Skeletal muscle tissue (tissue), 4 donors: ENCODE results near the gene MYBPH. TPM values are rescaled to one million over a fixed set of nuclear protein-coding genes. Genes with fewer than 3 reads are reported as not detected.

Experiments used
- H3K27ac ChIP-seq: one replicate; pipeline ENCODE4 v1.7.0; 2013; ENCODE audit warnings: mild to moderate bottlenecking, low read depth, low read length, inconsistent platforms
- H3K27me3 ChIP-seq, 3 donors: one replicate each; pipeline ENCODE4 v1.7.0; 2013; ENCODE audit warnings: low read length in 3 of 3; ENCODE audit not compliant: control insufficient read depth in 3 of 3, insufficient read depth in 3 of 3
- H3K36me3 ChIP-seq, 3 donors: one replicate each; pipeline ENCODE4 v1.7.0; 2013; ENCODE audit warnings: low read length in 3 of 3; ENCODE audit not compliant: control insufficient read depth in 3 of 3, insufficient read depth in 3 of 3
- H3K4me1 ChIP-seq, 3 donors: one replicate each; pipeline ENCODE4 v1.7.0; 2013; ENCODE audit warnings: low read length in 3 of 3, mild to moderate bottlenecking in 3 of 3; ENCODE audit not compliant: control insufficient read depth in 3 of 3, insufficient read depth in 3 of 3
- H3K4me3 ChIP-seq, 3 donors: one replicate each; pipeline ENCODE4 v1.7.0; 2013; ENCODE audit warnings: low read length in 3 of 3
- H3K9ac ChIP-seq, 3 donors: one replicate each; pipeline ENCODE4 v1.7.0; 2013; ENCODE audit warnings: low read length in 3 of 3, mild to moderate bottlenecking in 3 of 3, moderate library complexity in 2 of 3, low read depth in 1 of 3
- H3K9me3 ChIP-seq, 3 donors: one replicate each; pipeline ENCODE4 v1.7.0; 2013; ENCODE audit warnings: low read length in 3 of 3; ENCODE audit not compliant: control insufficient read depth in 3 of 3
- total RNA-seq: library from RNA; depleted of rRNA; stranded (reverse); fragments of >200 nt; gene quantifications from one replicate; pipeline ENCODE4 v1.2.3, GENCODE V29; 2014
- donor health status: Osteomylitis.

Gene MYBPH
- total RNA-seq, 1 donor from 2014 or later = 27.7 TPM

DNA sequence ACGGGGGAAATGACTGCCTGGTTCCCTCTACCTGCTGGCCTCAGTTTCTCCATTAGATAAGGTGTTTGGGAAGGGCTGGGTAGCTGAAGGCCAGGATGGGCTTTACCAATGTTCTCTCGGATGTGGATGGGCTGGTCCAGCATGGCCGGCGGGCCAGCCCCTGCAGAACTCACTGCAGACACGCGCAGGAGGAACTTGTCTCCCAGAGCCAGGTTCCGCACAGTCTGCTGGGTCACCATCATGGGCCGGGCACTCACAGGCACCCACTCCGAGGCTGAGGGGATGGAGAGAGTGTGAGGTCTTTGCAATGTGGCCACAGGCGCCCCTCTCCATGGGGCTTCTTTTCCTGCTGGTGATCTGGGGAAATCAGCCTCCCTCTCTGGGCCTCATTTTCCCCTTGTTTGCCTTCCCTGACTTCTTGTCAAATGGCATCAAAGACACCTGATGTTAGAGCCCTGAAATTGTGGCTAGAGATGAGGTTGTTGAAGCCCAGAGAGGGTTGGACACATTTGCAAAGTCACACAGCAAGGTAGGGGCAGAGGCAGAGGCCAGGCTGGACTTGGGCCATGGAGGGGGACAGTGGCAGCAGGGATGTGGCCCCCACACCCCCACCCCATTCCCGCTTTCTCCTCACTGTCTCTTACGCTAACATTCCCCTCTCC is 1.2 kb downstream of the MYBPH start:
- Histone ChIP-seq H3K9ac (no peak overlapping the region), H3K36me3 (no peaks in the 10 kb centered on the region), H3K27me3 (no peaks in the 10 kb centered on the region), H3K27ac (peak overlapping the region; percentile 73), H3K4me1 (peaks cover 53 to 69% (median 55%) of the 10 kb centered on the region in 3 donors), H3K4me3 (no peak overlapping the region), H3K9me3 (no peaks in the 10 kb centered on the region)

DNA sequence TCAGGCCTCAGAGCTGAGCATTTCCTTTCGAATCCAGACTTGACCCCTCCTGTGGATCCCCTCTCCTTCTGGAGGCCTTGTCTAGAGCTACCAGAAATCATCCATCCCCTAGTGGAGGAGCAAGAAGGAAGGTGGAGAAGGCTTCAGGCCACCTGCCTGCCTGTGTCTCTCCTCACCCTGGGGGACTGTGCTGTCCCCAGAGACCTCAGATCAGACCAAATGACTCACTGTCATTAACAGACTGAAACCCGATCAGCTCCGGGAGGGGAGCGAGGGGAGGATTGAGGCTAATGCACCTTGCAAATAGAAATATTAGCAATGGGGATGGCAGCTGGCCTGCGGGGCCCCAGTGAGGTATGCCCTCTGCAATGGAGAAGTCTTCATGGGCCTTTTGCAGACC is 2.1 kb downstream of the MYBPH start:
- H3K9ac ChIP-seq = peak overlapping the region in 1 of 3 donors; percentile 25
- H3K4me1 ChIP-seq = peaks cover 53 to 66% (median 54%) of the 10 kb centered on the region in 3 donors
- no peaks in the 10 kb centered on the region for H3K9me3 ChIP-seq
- no peak overlapping the region for H3K4me3 ChIP-seq
- H3K27me3 ChIP-seq = no peaks in the 10 kb centered on the region
- peak overlapping the region; percentile 73 for H3K27ac ChIP-seq
- no peaks in the 10 kb centered on the region for H3K36me3 ChIP-seq

DNA sequence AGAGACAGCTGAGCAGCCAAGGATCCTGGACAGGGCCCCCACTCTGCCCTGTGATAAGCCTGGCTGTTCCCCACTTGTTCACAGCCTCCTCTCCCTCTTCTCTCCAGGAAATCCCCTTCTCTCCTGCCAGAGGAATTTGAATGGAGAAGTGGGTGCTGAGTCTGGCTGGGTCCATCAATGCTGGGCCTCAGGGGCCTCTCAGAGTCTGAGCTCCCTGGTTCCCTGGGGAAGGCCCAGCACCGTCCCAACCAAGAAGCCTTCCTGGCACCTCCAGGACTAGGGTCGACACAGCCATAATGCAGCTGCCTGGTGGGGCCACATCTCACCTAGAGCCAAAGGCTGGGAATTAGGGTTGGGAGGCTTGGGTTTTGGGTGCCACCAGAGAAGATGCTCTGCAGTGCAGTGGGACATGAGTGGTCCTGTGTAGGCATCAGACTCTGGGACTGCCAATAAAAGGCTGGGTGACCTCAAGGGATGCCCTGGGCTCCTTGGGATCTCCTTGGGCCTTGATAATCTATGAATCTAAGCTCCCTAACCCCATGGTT is 2.5 kb downstream of the MYBPH start:
- H3K27ac ChIP-seq = peak overlapping the region; percentile 73
- H3K4me3 ChIP-seq = no peak overlapping the region
- peaks cover 52 to 61% (median 53%) of the 10 kb centered on the region in 3 donors for H3K4me1 ChIP-seq
- H3K27me3 ChIP-seq = no peaks in the 10 kb centered on the region
- H3K9me3 ChIP-seq = no peaks in the 10 kb centered on the region
- peak overlapping the region in 1 of 3 donors; percentile 25 for H3K9ac ChIP-seq
- no peaks in the 10 kb centered on the region for H3K36me3 ChIP-seq

DNA sequence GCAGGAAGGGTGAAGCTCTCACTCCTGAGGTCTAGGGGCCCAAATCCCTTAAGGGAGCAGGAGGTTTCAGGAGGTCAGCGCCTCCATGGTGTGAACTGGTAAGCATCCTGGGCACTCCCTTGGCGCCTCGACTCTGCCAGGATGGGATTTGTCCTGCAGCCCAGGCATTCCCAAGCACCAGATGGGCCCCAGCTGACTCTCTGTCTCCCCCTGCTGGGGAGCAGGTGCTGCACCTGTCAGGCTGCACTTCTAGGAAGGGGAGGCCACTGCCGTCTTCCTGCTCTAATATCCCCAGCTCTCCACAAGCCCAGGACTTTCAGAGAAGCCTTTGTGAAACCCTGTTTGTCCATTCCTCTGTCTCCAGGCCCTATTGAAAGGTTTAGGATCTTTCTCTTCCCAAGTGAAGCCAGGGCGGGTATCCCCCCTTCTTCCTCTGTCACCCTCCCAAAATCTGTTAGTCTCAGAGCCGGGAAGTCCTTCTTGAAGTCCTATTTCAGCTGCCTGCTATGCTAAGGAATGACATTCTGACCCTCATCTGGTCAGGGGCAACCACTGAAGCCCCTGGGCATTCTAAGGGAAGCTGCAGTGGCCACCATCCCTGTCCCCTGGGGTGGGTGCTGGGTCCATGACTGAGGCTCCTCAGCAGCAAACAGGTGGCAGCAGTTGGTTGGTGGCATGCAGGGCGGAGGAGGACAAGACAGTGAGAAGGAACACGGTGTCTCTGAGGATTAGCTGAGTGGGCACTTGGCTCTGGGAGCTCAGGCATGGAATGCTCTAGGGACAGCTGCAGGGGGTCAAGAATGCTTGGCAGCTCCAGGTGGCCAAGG is 3.2 kb downstream of the MYBPH start:
- Histone ChIP-seq H3K4me3 (no peak overlapping the region), H3K27ac (peak overlapping the region; percentile 73), H3K4me1 (peaks cover 47 to 54% (median 48%) of the 10 kb centered on the region in 3 donors), H3K36me3 (no peaks in the 10 kb centered on the region), H3K9ac (peak overlapping the region in 1 of 3 donors; percentile 25), H3K27me3 (no peaks in the 10 kb centered on the region), H3K9me3 (no peaks in the 10 kb centered on the region)

DNA sequence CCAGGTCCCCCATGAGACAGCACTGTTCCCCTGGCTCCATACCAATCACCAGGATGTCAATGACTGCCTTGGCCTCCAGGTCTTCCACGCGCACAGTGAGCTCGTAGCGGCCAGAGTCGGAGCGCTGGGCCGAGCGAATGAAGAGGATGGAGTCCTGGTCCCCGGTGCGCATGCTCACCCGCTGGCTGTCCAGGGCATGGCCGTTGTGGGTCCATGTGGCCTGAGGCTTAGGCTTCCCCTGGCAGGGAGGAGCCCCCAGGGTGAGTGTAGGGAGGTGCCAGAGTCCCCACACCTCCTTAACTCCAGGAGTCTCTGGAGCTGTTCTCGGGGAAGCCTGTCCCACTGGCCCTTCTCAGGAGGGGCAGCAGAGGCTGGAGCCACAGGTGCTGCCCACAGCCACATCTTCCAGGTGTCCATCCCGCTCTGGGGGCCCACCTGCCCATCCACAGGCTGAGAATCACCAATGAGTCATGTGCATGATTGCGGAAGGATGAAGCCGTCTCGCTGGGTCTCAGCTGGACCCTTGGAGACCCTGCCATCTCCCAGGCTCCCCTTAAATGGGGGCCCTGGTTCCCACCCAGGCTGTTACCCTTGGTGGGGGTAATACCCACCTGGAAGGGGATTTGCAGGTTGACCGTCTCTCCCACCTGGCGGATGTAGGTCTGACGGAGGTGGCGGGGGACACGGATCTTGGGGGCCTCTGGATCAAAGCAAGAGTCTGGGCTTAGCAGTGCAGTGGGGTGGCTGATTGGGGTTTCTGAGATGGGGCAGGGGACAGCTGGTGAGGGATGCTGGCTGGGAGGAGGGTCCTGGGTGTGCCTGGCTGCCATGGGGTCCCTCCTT is 4.1 kb downstream of the MYBPH start:
- peaks cover 44 to 46% (median 46%) of the 10 kb centered on the region in 3 donors for H3K4me1 ChIP-seq
- no peaks in the 10 kb centered on the region for H3K9me3 ChIP-seq
- no peak overlapping the region for H3K9ac ChIP-seq
- no peak overlapping the region for H3K27ac ChIP-seq
- no peaks in the 10 kb centered on the region for H3K27me3 ChIP-seq
- H3K4me3 ChIP-seq = no peak overlapping the region
- H3K36me3 ChIP-seq = no peaks in the 10 kb centered on the region

DNA sequence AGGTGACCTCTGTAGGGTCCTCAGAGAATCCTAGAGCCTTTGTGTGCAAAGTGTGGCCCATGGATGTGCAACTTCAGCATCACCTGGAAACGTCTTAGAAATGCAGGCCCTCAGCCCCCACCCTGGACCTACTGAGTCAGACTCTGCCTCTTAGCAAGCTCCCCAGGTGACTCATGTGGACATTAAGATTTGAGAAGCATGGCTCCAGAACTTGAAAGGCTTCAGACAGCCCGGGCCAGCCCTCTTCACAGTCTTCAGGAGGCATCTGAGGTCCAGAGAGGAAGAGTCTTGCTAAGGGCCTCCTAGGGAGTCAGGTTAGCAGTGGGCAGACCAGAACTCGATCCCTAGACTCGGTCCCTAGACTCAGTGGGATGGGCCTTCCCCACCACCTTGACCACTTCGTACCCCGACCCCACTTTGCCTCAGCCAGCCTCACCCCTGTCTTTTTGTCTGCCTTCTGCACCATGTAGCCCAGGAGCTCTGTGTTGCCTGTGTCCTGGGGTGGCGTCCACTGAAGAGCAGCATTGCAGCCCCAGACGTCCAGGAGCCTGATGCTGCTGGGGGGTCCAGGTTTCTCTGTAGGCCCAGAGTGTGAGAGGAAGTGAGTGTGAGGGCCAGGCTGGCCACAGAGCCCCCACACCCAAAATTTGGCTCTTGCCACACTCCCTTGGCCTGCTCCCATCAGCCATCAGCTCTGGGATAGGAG is 4.8 kb downstream of the MYBPH start:
- no peaks in the 10 kb centered on the region for H3K36me3 ChIP-seq
- no peak overlapping the region for H3K4me3 ChIP-seq
- H3K27me3 ChIP-seq = no peaks in the 10 kb centered on the region
- H3K27ac ChIP-seq = no peak overlapping the region
- H3K4me1 ChIP-seq = peaks cover 37 to 39% (median 39%) of the 10 kb centered on the region in 3 donors
- no peaks in the 10 kb centered on the region for H3K9me3 ChIP-seq
- no peak overlapping the region for H3K9ac ChIP-seq

DNA sequence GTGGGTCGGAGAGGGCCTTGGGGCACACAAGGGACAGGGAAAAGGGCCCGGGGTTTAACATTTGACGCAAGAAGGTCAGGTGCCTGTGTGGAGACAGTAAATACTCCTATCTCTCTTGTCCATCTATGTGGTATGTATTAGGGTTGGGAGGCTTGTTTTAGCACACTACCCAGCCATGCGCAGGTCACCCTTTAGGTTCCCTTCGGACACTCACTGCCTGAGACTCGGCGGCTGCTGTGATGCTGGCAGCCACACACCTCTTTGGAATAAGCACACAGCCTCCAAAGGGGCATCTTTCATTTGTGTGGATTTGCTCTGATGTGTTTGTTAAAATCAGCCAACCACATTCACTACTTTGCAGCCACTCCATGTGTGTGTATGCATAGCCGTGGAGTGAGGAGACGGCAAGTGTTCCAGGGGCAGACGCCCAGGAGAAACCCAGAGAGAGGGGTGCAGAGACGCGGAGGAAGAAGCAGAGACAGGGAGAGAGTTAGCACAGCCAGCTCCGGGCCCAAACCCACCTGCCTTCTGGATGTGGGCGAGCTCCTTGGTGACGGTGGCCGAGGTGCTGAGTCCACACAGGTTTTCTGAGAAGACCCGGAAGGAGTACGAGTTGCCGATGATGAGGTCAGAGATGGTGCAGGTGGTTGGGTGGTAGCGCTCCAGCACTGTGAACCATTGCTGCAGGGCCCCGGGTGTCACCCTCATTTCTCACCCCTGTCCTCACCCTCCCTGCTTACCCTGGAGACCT is 5.7 kb downstream of the MYBPH start:
- Histone ChIP-seq H3K36me3 (peaks cover 0 to 2% (median 0%) of the 10 kb centered on the region in 3 donors), H3K4me1 (peaks cover 30 to 32% (median 31%) of the 10 kb centered on the region in 3 donors), H3K4me3 (no peak overlapping the region), H3K27ac (no peak overlapping the region), H3K9me3 (no peaks in the 10 kb centered on the region), H3K9ac (no peak overlapping the region), H3K27me3 (no peaks in the 10 kb centered on the region)

DNA sequence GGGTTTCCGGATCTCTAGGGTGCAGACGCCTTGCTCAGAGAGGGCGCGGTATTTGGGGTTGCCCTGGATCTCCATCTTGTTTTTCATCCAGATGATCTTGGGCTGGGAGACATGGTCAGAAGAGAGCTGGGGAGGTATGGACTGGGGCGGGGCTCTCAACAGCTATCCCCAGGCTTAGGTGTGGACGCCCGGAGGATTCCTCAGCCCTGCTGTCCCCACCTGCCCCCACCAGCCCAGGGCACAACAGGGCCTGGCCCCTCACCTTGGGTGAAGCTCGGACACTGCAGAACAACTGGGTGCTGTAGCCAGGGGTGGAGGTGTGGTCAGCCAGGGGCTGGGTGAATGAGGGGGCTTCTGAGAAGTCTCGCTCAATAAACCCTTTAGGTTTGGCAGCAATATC is 6.6 kb downstream of the MYBPH start:
- Histone ChIP-seq H3K27ac (no peak overlapping the region), H3K36me3 (peaks cover 0 to 2% (median 0%) of the 10 kb centered on the region in 3 donors), H3K9ac (no peak overlapping the region), H3K4me1 (peaks cover 24% of the 10 kb centered on the region in 3 donors), H3K4me3 (no peak overlapping the region), H3K27me3 (no peaks in the 10 kb centered on the region), H3K9me3 (no peaks in the 10 kb centered on the region)
